HG02943 (cell line): ENCODE data around the gene ZNF565.
A peak's percentile ranks its signal among the peaks of the same experiment; 100 is the strongest.
"Not testable (repeated sequence)": the region's sequence is repeated elsewhere in the genome, so short reads cannot be mapped to it uniquely, and the experiment has no call there.

Experiments used
- ATAC-seq: cut with Tn5 transposase; IDR thresholded peaks from one replicate; pipeline ENCODE4 v1.9.1; 2021; ENCODE audit warnings: mild to moderate bottlenecking, low read depth, moderate library complexity; ENCODE audit not compliant: unreplicated experiment

The ZNF565 gene

GRCh38 chr19:36214386-36215275, at the start of gene ZNF565, which contains the start of gene ZNF146:
Gene ZNF565, minus strand, starts transcription at chr19:36214665. Its CDS starts 12,680 bp downstream, at chr19:36201985.
Gene ZNF146, plus strand, starts transcription at chr19:36215106. Its CDS starts 21,335 bp downstream, at chr19:36236441.
- ATAC-seq = peak; percentile 88

DNA sequence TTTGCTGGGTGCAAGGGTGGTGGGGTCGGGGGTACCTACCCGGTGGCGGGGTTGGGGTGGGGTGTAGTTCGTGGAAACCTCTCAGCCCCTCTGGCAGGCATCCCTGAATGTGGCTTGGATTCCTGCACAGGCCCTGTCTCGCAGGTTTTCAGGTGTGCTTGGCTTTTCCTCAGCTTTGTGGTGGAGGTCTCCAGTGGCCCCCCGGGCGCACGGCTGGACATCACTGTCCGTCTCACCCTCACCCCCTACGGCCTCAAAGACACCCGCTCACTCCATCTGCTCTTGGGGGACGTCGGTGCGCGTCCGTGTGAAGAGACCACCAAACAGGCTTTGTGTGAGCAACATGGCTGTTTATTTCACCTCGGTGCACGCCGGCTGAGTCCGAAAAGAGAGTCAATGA, 44.7 kb upstream of the ZNF565 start:
- no peak for ATAC-seq

GRCh38 chr19:36258028-36258875, 43.8 kb upstream of the ZNF565 start:
- no peak for ATAC-seq

DNA sequence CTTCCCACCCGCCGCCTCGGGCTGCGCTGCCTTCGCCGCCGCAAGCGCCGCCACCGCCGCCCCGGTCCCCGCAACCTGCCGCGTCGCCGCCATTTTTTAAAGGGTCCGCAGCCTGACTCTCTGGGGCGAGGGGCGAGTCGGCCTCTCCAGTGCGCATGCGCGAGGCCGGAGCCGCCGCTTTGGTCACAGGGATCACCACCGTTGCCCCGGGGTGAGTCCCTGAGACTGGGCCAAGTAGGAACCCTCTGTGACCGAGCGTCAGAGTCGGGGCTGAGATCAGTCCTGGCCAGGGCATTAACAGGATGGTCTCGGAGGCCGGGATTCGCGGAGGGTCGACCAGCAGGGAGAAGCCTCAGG, 43.0 kb upstream of the ZNF565 start:
- ATAC-seq = no peak

GRCh38 chr19:36256853-36257519, 42.5 kb upstream of the ZNF565 start:
- ATAC-seq = no peak

GRCh38 chr19:36256064-36256463, 41.6 kb upstream of the ZNF565 start:
- no peak for ATAC-seq

- ATAC-seq = no peak
These were observed 40.9 kb upstream of the ZNF565 start for GRCh38 chr19:36255316-36255715.

- no peak for ATAC-seq
These were observed 40.4 kb upstream of the ZNF565 start for GRCh38 chr19:36254848-36255247.

DNA sequence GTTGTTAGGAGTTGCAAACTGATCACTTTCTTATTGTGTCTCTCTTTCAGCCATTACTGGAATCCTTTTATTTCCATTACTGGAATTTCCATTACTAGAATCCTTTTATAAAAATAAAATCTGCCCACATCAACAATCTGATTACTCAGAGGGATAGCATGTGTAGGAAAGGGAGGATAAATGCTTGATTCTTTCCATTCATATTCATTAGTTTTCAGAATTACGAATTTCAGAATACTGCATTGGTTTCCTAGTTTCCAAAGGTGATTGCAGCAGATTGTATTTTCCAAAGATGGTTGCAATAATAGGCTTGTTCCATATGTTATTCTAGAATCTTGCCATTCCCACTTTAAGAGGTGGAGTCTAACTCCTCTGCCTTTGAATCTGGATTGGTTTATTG, 37.6 kb upstream of the ZNF565 start:
- ATAC-seq = no peak

GRCh38 chr19:36246006-36246481, 31.6 kb upstream of the ZNF565 start:
- no peak for ATAC-seq

DNA sequence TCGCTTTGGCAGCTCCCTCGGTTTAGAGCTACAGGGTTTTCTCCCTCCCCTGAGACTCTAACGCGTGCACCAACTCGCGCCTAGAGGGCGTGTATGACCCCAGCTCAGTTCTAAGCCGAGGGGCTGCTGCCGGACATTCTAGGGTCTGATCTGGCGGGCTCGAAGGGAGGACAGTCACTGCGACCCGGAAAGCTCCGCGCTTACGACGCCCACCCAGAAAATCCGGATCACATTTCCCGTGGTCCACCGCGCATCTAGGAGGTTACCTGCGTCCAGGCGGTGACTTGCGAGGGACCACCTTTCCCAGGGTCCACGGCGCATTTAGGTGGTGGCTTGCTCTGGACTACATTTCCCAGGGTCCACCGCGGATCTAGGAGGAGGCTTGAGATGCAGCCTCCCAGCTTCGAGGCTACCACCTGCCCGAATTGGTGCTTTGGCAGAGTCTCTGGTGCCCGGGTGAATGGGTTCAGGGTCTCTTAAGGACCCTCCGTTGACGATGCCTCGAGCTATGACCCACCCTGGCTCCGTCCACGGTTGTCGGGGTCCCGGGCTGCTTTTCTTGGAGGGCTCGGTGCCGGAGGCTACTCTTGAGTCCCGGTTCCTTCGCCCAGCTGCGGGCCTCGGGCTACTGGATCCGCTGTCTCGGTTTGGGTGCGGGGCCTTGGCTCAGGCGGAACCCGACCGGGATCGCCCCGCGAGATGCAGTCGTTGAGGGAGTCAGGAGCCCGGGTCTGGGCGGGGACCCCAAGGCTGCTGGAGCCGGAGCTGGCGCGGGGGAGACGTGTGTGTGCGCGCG, 30.9 kb upstream of the ZNF565 start:
- no peak for ATAC-seq

- ATAC-seq = no peak
These were observed 29.6 kb upstream of the ZNF565 start for GRCh38 chr19:36244066-36244465.

DNA sequence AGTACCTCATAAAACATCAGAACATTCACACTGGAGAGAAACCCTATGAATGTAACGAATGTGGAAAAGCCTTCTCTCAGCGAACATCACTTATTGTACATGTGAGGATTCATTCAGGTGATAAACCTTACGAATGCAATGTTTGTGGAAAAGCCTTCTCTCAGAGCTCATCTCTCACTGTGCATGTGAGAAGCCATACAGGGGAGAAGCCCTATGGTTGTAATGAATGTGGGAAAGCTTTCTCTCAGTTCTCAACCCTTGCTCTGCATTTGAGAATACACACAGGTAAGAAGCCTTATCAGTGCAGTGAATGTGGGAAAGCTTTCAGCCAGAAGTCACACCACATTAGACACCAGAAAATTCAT, 22.5 kb upstream of the ZNF565 start:
- no peak for ATAC-seq

DNA sequence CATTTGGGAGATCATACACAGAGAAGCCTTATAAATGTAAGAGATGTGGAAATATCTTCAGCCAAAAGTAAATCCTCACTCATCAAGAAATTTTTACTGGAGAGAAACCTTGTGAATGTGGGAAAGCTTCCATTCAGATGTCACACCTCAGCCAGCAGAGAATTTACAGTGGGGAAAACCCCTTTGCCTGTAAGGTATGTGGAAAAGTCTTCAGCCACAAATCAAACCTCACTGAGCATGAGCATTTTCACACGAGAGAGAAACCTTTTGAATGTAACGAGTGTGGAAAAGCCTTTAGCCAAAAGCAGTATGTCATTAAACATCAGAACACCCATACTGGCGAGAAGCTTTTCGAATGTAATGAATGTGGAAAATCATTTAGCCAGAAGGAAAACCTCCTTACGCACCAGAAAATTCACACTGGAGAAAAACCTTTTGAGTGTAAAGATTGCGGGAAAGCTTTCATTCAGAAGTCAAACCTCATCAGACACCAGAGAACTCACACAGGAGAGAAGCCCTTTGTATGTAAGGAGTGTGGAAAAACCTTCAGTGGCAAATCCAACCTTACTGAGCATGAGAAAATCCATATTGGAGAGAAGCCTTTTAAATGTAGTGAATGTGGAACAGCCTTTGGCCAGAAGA, 22.0 kb upstream of the ZNF565 start:
- ATAC-seq = no peak

DNA sequence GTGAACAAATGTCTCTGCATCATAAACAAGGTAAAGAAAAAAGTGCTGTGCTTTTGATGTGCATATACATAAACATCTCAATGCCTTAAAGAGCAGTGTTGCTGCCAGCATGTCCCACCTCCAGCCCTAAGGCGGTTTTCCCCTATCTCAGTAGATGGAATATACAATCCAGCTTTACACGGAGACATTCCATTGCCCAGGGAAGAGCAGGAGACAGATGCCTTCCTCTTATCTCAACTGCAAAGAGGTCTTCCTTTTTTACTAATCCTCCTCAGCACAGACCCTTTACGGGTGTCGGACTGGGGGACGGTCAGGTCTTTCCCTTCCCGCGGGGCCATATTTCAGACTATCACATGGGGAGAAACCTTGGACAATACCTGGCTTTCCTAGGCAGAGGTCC, 19.2 kb upstream of the ZNF565 start:
- not testable (repeated sequence) for ATAC-seq

DNA sequence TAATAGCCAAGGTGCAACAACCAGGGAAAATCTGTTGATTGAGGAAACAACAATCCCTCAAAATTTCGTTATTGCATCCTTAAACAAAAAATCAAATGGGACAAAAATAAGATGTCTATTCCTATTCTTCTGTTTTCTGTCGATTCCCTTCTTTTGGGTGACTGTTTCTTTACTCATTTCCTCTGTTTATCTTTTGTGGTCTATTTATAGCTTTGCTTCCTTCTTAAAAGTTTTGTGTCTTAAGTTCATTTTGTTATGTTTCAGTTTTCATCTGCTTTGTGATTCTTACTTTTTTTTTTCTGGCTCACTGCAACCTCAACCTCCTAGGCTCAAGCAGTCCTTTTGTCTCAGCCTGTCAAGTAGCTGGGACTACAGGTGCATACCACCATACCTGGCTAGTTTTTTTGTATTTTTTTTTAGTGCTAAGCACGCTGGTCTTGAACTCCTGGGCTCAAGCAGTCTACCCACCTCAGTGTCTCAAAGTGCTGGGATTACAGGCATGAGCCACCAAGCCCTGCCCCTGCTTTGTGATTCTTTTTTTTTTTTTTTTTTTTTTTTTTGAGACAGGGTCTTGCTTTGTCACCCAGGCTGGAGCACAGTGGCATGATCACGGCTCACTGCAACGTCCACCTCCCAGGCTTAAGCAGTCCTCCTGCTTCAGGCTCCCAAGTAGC, 10.9 kb upstream of the ZNF565 start:
- no peak for ATAC-seq

- no peak for ATAC-seq
These were observed 8.0 kb upstream of the ZNF565 start for GRCh38 chr19:36222503-36222902.

GRCh38 chr19:36221474-36221873, 7.0 kb upstream of the ZNF565 start:
- no peak for ATAC-seq
